H1 (cell line): Measurements from ENCODE around the gene PLB1.

Experiments used
- EZH2 ChIP-seq: fragments of 200-600 bp; sonication (generic); IDR thresholded peaks from 2 replicates; pipeline ENCODE4 v1.7.1; 2012; ENCODE audit warnings: low read depth, mild to moderate bottlenecking, moderate library complexity, low read length, inconsistent platforms; ENCODE audit not compliant: severe bottlenecking
- GABPA ChIP-seq: IDR thresholded peaks from 2 replicates; pipeline ENCODE4 v1.6.1; 2011; ENCODE audit warnings: mild to moderate bottlenecking, low read length, moderate library complexity, borderline replicate concordance; ENCODE audit not compliant: insufficient read depth
- POLR2AphosphoS5 ChIP-seq: IDR thresholded peaks from 2 replicates; pipeline ENCODE4 v1.6.1; 2011; ENCODE audit warnings: low read depth, low read length
- SUZ12 ChIP-seq: fragments of 200-600 bp; sonication (generic); IDR thresholded peaks from 2 replicates; pipeline ENCODE4 v1.6.1; 2012; ENCODE audit warnings: mild to moderate bottlenecking, inconsistent platforms, low read length, moderate library complexity, mixed read lengths
- TF ChIP-seq, protein P1 (sequence below), 3 experiments: IDR thresholded peaks; 1 replicate in 2 of 3; 2 replicates in 1 of 3; pipeline versions ENCODE4 v1.5.1 to v1.6.1; 2011; ENCODE audit warnings: low read length in 3 of 3, mild to moderate bottlenecking in 3 of 3, inconsistent platforms in 2 of 3, low read depth in 1 of 3, moderate library complexity in 1 of 3; ENCODE audit not compliant: insufficient read depth in 1 of 3; ENCODE audit errors: control extremely low read depth in 1 of 3

DNA sequence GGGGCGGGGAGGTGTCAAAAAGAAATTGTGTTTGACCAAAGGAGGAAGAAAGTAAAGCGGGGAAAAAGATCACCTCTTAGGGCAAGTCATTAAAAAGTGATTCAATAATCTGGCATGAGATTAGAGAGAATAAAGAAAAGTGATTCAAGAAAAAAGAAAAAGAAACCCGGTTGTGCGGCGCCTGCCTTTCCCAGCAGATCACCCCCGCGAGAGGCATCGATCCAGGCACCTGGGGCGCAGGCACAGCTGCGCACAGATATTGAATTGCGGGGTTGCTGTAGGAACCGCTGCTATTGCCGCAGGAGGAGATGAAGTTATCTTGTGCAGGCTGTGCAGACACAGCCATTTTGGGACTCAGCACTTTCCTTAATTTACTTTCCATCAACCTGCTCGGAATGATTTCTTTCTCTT is 71.2 kb downstream of the PLB1 start:
- TF ChIP-seq SUZ12: no peak
- TF ChIP-seq, protein P1, sequence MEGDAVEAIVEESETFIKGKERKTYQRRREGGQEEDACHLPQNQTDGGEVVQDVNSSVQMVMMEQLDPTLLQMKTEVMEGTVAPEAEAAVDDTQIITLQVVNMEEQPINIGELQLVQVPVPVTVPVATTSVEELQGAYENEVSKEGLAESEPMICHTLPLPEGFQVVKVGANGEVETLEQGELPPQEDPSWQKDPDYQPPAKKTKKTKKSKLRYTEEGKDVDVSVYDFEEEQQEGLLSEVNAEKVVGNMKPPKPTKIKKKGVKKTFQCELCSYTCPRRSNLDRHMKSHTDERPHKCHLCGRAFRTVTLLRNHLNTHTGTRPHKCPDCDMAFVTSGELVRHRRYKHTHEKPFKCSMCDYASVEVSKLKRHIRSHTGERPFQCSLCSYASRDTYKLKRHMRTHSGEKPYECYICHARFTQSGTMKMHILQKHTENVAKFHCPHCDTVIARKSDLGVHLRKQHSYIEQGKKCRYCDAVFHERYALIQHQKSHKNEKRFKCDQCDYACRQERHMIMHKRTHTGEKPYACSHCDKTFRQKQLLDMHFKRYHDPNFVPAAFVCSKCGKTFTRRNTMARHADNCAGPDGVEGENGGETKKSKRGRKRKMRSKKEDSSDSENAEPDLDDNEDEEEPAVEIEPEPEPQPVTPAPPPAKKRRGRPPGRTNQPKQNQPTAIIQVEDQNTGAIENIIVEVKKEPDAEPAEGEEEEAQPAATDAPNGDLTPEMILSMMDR (IDR thresholded peaks at IDR 0.05; ENCODE audit: control extremely low read depth in 1 of 3, insufficient read depth in 1 of 3, low read depth in 1 of 3, low read length in 3 of 3): no peak
- no peak for TF ChIP-seq GABPA
- TF ChIP-seq EZH2: no peak
- TF ChIP-seq POLR2AphosphoS5: no peak
